Astrocyte (in vitro differentiated cells and primary cell): ENCODE measurements around the gene CDCA5. TPM values are rescaled to one million over a fixed set of nuclear protein-coding genes. Genes with fewer than 3 reads are reported as not detected.

ENCODE experiments used
- DNase-seq: peaks from one replicate; pipeline ENCODE4 v3.0.0-alpha.2; 2010; ENCODE audit warnings: low read depth
- FAIRE-seq: peaks from 2 replicates; lab custom pipeline; 2011; peaks lifted over from hg19 to GRCh38; lab: Jason Lieb, UNC
- H2AFZ ChIP-seq: 2 replicates; pipeline ENCODE4 v1.6.0; 2012; ENCODE audit warnings: low read depth, low read length, inconsistent platforms
- H3K27ac ChIP-seq: 2 replicates; pipeline ENCODE4 v1.5.1; 2011; ENCODE audit warnings: low read depth, low read length, inconsistent platforms
- H3K27me3 ChIP-seq: 2 replicates; pipeline ENCODE4 v1.6.0; 2011; ENCODE audit warnings: low read length, inconsistent platforms; ENCODE audit not compliant: insufficient read depth
- H3K36me3 ChIP-seq: 2 replicates; pipeline ENCODE4 v1.5.1; 2011; ENCODE audit warnings: low read length, inconsistent platforms; ENCODE audit not compliant: insufficient read depth
- H3K4me1 ChIP-seq: 2 replicates; pipeline ENCODE4 v1.5.1; 2011; ENCODE audit warnings: low read length, inconsistent platforms; ENCODE audit not compliant: insufficient read depth
- H3K4me2 ChIP-seq: 2 replicates; pipeline ENCODE4 v1.6.0; 2012; ENCODE audit warnings: low read length, inconsistent platforms
- H3K4me3 ChIP-seq: 2 replicates; pipeline ENCODE4 v1.5.1; 2011; ENCODE audit warnings: low read depth, mild to moderate bottlenecking, low read length, inconsistent platforms; ENCODE audit not compliant: insufficient read depth
- H3K79me2 ChIP-seq: 2 replicates; pipeline ENCODE4 v1.6.0; 2012; ENCODE audit warnings: mild to moderate bottlenecking, low read length, inconsistent platforms; ENCODE audit not compliant: insufficient read depth
- H3K9ac ChIP-seq: 2 replicates; pipeline ENCODE4 v1.6.0; 2012; ENCODE audit warnings: mild to moderate bottlenecking, low read length, inconsistent platforms
- H3K9me3 ChIP-seq: 2 replicates; pipeline ENCODE4 v1.5.1; 2012; ENCODE audit warnings: low read depth, mild to moderate bottlenecking, low read length, inconsistent platforms; ENCODE audit not compliant: insufficient read depth
- H4K20me1 ChIP-seq: 2 replicates; pipeline ENCODE4 v1.6.0; 2012; ENCODE audit warnings: low read length, inconsistent platforms; ENCODE audit not compliant: insufficient read depth
- H3K27ac Mint-ChIP-seq: one replicate; pipeline ENCODE4 v1.8.0; 2021; ENCODE audit warnings: mild to moderate bottlenecking, mixed read lengths; ENCODE audit not compliant: unreplicated experiment
- H3K27me3 Mint-ChIP-seq: one replicate; pipeline ENCODE4 v1.8.0; 2021; ENCODE audit warnings: low read depth, mixed read lengths; ENCODE audit not compliant: unreplicated experiment
- H3K36me3 Mint-ChIP-seq: one replicate; pipeline ENCODE4 v1.8.0; 2021; ENCODE audit warnings: low read depth, mixed read lengths; ENCODE audit not compliant: unreplicated experiment
- H3K4me1 Mint-ChIP-seq: one replicate; pipeline ENCODE4 v1.8.0; 2021; ENCODE audit warnings: low read depth, mixed read lengths; ENCODE audit not compliant: unreplicated experiment
- H3K4me3 Mint-ChIP-seq: one replicate; pipeline ENCODE4 v1.8.0; 2021; ENCODE audit warnings: mild to moderate bottlenecking, moderate library complexity, mixed read lengths; ENCODE audit not compliant: unreplicated experiment
- H3K9me3 Mint-ChIP-seq: one replicate; pipeline ENCODE4 v1.8.0; 2021; ENCODE audit warnings: mild to moderate bottlenecking, mixed read lengths; ENCODE audit not compliant: unreplicated experiment
- CTCF ChIP-seq: IDR thresholded peaks from 2 replicates; pipeline ENCODE4 v1.5.1; 2011; ENCODE audit warnings: low read depth, mild to moderate bottlenecking, inconsistent platforms, low read length, moderate library complexity; ENCODE audit not compliant: insufficient read depth
- EZH2 ChIP-seq: IDR thresholded peaks from 2 replicates; pipeline ENCODE4 v1.6.1; 2012; ENCODE audit warnings: mild to moderate bottlenecking, low read length, inconsistent platforms; ENCODE audit not compliant: insufficient read depth
- total RNA-seq: library from RNA; stranded (reverse); gene quantifications from 2 replicates; pipeline ENCODE4 v1.2.1, GENCODE V29; 2021

Gene CDCA5
- total RNA-seq, 1 donor from 2014 or later, result 6.3 TPM

- peak; percentile 32 for FAIRE-seq
- Mint-ChIP-seq H3K36me3 (peaks cover 2% of the 10 kb centered on the region), H3K27me3 (no peaks in the 10 kb centered on the region)
Observed at GRCh38 chr11:65095974-65096806, 12.3 kb upstream of the CDCA5 start, which contains the start of gene VPS51. VPS51 (plus strand) TSS chr11:65096214; CDS start chr11:65096251, 37 bp downstream.

GRCh38 chr11:65095427-65095826 lies 11.6 kb upstream of the CDCA5 start:
- DNase-seq (no peak), FAIRE-seq (no peak)
- H3K27me3 ChIP-seq, result no peaks in the 10 kb centered on the region
- TF ChIP-seq CTCF, result no peak
- no peak for TF ChIP-seq EZH2
- H4K20me1 ChIP-seq, result peaks cover 18% of the 10 kb centered on the region
- H3K4me2 ChIP-seq, result peak overlapping the region; percentile 79
- H3K9ac ChIP-seq, result peak overlapping the region; percentile 89
- H3K79me2 ChIP-seq, result peaks cover 28% of the 10 kb centered on the region
- Mint-ChIP-seq H3K36me3 (peaks cover 2% of the 10 kb centered on the region), H3K9me3 (no peaks in the 10 kb centered on the region), H3K27me3 (no peaks in the 10 kb centered on the region), H3K27ac (peak overlapping the region; percentile 87), H3K4me1 (peaks cover 7% of the 10 kb centered on the region), H3K4me3 (peak overlapping the region; percentile 93)
- peaks cover 6% of the 10 kb centered on the region for H3K4me1 ChIP-seq
- peak overlapping the region; percentile 98 for H2AFZ ChIP-seq
- H3K36me3 ChIP-seq, result no peaks in the 10 kb centered on the region
- peak overlapping the region; percentile 61 for H3K4me3 ChIP-seq
- no peak overlapping the region for H3K27ac ChIP-seq
- H3K9me3 ChIP-seq, result no peaks in the 10 kb centered on the region

More at GRCh38 chr11:65095974-65096806, 12.3 kb upstream of the CDCA5 start, which contains the start of gene VPS51:
- peak; percentile 88 for DNase-seq
- Histone ChIP-seq H3K27ac (peak within 1 kb of the TSS; percentile 62), H4K20me1 (peaks cover 18% of the 10 kb centered on the region), H3K9me3 (no peaks in the 10 kb centered on the region), H3K79me2 (peaks cover 32% of the 10 kb centered on the region), H3K4me1 (peaks cover 6% of the 10 kb centered on the region), H3K27me3 (no peaks in the 10 kb centered on the region), H3K9ac (peak within 1 kb of the TSS; percentile 89), H3K4me3 (peak within 1 kb of the TSS; percentile 61), H3K4me2 (peak within 1 kb of the TSS; percentile 79), H2AFZ (peak within 1 kb of the TSS; percentile 98), H3K36me3 (no peaks in the 10 kb centered on the region)
- peak within 1 kb of the TSS; percentile 87 for H3K27ac Mint-ChIP-seq
- H3K4me1 Mint-ChIP-seq, result peaks cover 7% of the 10 kb centered on the region
- no peak for TF ChIP-seq EZH2
- TF ChIP-seq CTCF, result no peak
- no peaks in the 10 kb centered on the region for H3K9me3 Mint-ChIP-seq
- H3K4me3 Mint-ChIP-seq, result peak within 1 kb of the TSS; percentile 93
